Fibroblast of peridontal ligament (primary cell): ENCODE measurements around the gene TXNL4A.

ENCODE experiments used
- DNase-seq: peaks from one replicate; pipeline ENCODE4 v3.0.0-alpha.2; 2010; ENCODE audit errors: extremely low read depth

TXNL4A gene

DNA sequence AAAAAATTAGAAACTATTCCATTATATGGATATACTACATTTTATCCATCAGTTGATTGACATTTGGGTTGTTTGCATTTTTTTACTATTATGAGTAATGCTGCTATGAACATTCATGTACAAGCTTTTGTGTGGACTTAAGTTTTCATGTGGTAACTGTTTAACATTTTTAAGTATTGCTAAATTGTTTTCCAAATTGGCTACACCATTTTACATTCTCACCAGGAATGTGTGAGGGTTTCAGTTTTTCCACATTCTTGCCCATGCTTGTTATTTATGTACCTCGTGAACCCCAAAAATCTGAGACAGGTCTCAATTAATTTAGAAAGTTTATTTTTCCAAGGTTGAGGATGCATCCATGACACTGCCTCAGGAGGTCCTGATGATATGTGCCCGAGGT lies 3.1 kb upstream of the TXNL4A start:
- no peak for DNase-seq

DNA sequence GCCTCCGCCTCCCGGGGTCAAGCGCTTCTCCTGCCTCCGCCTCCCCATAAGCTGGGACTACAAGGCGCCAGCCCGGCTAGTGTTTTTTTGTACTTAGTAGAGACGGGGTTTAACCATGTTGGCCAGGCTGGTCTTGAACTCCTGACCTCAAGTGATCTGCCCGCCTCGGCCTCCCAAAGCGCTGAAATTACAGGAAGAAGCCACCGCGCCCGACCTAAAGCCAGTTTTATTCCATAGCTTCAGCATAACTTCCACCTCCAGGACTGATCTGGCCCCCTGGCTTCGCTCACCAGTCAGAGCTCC lies 783 bp upstream of the TXNL4A start:
- no peak for DNase-seq

DNA sequence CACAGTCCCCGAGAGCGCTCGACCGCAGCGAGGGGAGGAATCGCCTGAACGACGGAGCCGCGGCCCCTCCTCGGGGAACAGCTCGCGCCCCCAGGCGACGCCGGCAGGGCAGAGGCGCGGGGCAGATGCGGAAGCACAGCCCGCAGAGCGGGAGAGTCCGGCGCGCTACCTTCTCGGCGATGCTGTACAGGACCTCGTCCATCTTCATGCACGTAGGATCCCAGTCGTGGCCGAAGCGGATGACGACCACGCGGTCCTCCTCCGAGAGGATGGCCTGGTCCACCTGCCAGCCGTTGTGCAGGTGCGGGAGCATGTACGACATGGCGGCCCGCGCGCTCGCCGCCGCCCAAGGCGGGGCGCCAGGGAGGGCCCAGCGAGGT lies 302 bp downstream of the TXNL4A start:
- DNase-seq = peak; percentile 21

DNA sequence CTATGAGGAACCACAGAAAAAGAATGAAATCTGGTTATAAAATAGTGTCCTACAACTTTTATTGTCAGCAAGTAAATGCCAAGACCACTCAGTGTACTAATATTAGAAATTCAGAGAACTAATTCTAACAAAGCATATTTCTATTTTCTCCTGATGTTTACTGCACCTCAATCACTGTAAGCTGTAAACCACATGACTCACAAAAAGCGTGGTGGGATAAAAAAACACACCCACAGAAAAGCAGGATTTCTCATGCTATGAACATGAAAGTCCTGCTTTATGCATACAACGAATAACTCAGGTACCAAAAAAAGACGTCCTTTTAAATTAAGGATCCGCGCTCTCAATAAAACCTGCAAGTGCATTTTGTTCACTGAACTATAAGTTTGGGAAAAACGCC lies 797 bp downstream of the TXNL4A start:
- DNase-seq = peak; percentile 21

DNA sequence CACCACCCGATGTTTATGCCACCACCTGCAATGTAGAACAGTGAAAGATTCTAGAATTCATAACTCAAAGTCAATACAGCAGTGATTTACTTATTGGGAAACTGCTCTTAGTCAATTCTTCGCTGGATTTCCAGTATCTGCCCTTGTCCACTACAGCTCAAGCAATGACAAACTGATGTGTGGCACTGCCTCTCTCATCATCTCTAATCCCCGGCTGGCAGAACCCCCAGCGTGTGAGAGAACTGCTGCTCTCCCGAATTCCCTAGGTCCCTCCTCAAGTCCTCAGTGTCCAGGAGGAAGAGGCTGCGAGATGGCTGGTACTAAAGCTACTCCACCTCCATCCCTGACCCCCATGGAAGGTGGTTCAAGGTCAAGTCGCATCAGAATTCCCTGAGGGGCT lies 1.6 kb downstream of the TXNL4A start:
- peak; percentile 8 for DNase-seq

DNA sequence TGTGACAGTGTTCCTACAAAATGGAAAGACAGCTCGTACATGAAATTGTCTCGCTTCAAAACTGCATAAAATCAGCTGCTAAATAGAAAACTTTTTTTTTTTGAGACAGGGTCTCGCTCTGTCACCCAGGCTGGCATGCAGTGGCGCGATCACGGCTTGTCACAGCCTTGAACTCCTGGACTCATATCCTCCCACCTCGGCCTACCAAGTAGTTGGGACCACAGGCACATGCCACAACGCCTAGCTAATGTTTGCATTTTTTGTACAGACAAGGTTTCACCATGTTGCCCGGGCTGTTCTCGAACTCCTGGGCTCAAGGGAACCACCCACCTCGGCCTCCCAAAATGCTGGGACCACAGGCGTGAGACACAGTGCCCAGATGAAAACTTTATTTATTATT lies 3.2 kb downstream of the TXNL4A start:
- DNase-seq = no peak

DNA sequence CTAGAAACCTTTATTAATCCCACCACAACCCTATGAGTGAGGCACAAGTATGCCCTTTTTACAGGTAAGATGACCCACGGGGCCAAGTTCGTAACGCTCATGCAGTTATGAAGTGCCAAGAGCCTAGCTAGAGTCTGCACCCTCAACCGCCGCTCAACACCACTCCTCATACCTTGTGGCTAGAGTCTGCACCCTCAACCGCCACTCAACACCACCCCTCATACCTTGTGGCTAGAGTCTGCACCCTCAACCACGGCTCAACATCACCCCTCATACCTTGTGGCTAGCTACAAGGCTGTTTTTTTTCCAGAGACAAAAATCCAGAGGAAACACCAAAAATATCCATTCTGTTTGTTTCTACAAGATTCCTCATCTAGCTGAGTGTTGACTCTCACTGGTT lies 4.6 kb downstream of the TXNL4A start:
- no peak for DNase-seq

DNA sequence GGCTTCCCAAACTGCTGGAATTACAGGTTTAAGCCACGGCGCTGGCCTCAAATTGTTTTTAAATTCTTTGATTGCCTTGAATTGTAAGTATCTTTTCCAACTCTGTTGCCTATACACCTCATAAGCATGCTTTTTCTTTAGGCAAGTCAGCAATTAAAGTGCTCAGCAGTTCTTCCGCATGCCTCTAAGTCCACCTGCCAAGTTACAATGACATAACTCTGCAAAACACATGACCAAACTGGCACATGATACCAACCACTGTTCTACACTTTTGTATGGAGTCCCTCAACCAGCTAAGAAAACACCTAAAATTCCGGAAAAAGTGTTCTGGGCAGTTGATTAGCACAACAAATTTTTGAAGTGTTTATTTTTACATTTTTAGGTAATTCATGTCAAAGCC lies 5.1 kb downstream of the TXNL4A start:
- DNase-seq = no peak

DNA sequence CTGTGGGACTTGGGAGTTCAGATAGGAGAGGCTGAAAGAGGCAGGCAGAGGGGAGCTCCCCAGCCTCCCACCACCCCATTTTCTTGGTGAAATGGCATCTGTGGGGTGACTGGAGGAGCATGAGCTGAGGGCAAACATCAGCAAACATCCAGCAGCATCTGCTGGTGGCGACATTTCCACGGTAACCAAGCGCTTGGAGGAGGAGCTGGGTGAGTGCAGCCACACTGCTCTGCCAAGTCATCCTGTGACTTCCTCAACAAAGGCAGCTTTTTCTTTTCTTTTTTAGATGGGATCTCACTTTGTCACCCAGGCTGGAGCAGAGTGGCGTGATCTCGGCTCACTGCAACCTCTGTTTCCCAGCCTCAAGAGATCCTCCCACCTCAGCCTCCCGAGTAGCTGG lies 5.6 kb downstream of the TXNL4A start:
- peak; percentile 26 for DNase-seq

DNA sequence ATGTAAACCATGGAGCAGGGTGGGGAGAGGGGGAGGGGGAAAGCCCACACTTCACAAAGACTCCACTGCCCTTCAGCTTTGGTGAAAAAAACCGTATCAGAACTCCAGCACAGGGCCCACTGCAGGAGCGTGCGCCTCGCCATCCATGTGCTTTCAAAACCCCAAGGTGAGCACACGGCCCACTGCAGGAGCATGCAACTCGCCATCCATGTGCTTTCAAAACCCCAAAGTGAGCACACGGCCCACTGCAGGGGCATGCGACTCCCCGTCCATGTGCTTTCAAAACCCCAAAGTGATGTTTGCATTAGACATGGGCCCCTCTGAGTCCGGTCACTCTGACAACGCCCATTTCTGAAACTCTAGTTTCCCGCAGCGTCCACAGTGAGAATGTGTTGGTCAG lies 7.8 kb downstream of the TXNL4A start:
- DNase-seq = no peak

DNA sequence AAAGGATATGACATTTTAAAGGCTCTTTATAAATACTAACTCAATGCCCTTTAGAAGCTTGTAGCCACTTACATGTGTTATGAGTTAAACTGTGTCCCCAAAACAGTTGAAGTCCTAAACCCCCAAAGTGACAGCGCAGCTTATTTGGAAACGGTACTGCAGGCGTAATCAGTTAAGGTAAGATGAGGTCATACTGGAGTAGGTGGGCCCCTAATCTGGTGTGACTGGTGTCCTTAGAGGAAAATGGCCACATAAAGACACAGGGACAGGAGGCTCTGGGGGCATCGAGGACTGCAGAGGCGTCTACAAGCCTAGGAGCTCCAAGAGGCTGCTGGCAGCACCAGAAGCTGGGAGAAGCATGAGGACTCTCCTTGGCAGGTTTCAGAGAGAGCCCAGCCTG lies 8.5 kb downstream of the TXNL4A start:
- no peak for DNase-seq

DNA sequence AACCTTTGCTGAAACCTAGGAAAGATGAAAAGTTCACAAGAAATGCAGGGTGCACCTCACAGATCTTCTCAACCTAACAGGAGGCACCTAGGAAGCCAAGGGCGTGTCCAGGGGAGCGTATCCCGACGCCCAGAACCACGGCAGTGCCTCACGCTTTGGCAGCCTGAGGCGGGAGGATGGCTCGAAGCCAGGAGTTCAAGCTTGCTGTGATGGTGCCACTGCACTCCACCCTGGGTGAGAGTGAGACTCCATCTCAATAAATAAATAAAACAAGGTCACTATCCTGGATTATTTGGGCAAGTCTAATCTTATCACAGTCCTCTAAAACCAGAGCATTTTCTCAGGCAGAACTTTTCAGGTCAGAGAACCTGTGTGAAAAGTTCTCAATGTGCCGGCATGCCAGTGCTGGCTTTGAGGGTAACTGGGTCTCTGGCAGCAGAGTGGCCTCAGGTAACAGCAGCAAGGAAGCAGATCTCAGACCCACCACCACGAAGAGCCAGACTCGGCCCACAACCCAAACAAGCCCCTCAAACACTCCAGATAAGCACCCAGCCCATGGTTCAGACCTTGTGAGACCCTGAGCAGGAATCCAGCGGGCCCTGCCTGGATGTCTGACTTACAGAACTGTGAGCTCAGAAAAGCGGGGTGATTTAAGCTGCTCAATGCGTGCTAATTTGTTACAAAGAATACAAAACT lies 12.2 kb downstream of the TXNL4A start:
- DNase-seq = no peak

DNA sequence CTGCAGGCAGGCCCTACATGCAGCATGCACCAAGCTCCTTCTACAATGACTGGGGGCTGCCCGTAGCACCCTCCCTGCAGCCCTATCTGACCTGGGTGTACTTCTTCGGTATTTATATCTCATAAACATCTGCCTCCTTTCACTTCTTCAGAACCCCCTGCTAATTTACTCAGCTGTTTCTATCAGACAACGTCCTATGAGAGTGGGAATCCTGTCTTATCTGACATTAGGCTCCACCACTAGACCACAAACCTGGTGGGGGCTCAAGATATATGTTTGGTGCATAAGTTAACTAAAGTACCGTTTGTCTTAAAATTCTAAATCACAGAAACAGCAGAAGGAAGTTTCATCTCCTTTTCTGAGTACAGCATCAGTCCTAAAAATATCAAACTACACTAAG lies 13.3 kb downstream of the TXNL4A start:
- no peak for DNase-seq

DNA sequence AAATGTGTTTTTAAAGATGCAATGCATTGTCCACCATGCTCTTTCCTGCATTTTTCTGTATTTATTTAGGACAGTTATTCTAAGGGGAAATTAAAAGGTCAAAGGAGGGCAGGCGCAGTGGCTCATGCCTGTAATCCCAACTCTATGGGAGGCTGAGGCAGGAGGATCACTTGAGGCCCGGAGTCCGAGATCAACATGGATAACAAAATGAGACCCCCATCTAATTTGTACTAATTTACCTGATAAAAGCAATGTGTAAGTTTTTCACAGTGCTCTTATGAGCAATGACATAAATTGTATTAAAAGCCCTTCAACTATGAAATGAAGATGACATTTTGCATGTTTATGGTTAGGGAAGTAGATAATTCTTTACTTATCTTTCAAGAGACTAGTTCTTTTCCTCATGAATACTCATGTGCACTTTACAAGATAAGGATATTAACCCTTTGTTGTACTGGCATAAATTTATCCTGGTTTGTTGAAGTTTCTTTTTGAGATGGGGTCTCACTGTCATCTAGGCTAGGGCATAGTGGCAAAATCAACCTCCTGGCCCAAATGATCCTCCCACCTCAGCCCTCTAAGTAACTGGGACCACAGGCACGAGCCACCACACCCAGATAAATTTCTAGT lies 14.2 kb downstream of the TXNL4A start:
- no peak for DNase-seq

DNA sequence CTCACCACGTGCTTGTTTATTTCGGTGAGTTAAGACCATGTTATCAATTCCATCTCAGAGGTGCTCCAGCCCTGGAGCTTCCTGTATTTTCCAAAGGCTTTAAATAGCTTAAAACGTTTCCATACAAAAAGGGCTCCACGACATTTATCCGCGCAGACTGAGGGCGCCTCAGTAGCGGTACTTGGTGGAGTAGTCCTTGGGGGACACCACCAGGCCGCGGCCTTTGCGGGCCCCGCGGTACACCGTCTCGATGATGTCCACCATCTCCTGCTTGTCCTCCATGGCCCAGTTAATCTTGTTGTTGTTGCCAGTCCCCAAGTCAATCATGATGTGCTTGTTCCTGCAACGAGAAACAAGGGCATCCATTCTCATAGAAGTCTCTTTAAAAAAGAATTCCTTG lies 14.8 kb downstream of the TXNL4A start:
- DNase-seq = no peak

DNA sequence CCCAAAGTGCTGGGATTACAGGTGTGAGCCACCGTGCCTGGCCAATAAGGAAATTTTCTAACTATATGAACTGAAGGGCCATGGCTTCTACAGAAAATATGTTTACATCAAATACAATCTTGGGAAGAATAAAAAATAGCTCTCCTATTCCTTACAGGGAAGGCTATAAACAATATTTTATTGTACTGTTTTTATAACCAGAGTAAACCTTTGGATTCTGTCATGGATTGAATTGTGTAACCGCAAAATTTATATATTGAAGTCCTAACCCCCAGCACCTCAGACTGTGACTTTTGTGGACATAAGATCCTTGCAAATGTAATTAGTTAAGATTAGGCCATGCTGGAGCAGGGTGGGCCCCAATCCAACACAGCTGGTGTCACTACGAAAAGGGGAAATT lies 15.6 kb downstream of the TXNL4A start:
- no peak for DNase-seq

DNA sequence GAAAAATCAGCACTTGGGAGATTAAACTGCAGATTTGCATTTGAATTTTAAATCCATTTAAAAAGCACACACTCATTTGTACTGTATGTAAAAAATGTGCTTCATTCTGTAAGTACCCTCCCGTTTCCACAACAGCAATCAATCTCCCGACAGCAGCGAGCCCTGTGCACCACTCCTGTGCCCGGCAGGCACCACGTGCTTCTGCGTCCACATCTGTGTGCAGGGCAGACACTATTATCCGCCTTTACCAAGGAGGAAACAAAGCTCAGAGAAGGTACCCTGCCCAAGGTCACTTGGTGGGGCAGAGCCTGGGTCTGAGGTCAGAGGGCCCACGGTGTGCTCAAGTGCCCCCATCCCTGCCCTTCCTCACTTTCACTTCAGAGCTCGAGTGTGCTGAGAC lies 16.4 kb downstream of the TXNL4A start:
- no peak for DNase-seq

DNA sequence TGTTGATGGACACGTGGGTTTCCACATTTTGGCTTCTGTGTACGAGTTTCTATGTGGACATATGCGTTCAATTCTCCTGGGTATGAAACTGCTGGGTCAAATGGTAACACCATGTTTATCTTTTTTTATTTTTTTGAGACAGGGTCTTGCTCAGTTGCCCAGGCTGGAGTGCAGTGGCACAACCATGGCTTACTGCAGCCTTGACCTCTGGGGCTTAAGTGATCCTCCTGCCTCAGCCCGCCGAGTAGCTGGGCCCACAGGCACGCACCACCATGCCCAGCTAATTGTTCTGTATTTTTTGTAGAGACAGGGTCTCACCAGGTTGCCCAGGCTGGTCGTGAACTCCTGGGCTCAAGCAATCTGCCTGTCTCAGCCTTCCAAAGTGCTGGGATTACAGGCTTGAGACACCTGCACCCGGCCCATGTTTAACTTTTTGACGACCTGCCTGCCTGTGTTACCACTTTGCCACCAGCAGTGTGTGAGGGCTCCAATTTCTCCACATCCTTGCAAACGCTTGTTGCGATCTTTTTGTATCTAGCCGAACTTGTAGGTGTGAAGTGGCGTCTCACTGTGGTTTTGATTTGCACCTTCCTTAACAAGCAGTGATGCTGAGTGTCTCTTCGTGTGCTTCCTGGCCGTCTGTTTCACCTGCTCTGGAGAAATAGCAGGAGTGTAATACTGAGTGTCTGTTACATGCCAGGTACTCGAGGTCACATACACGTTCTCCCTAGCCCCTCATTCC lies 17.0 kb downstream of the TXNL4A start:
- DNase-seq = no peak

DNA sequence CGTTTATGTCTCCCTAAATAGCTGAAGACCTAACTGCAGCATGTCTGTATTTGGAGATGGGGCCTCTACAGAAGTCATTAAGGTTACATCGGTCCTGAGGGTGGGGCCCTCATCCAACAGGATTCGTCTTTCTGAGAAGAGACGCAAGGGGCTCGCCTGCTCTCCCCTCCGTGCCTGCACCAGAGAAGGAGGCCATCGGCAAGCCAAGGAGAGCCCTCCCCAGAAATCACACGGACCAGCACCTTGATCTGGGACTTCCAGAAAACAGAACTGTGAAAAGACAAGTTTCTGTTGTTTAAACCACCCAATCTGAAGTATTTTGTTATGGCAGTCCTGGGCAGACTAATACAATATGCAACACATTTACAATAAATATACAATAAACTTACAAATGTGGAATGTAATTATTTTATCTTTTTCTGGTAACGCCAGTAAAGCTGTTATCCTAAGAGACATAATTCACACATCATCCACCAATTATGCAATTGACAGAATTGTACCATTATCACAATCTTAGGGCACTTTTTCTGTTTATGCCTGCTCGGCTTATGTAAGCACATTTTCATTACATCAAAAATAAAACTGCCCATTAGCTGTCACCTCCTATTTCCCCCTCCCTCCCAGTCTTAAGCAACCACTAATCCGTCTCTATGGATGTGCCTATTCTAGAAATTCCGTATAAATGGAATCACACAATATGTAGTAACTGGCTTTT lies 17.8 kb downstream of the TXNL4A start:
- no peak for DNase-seq

DNA sequence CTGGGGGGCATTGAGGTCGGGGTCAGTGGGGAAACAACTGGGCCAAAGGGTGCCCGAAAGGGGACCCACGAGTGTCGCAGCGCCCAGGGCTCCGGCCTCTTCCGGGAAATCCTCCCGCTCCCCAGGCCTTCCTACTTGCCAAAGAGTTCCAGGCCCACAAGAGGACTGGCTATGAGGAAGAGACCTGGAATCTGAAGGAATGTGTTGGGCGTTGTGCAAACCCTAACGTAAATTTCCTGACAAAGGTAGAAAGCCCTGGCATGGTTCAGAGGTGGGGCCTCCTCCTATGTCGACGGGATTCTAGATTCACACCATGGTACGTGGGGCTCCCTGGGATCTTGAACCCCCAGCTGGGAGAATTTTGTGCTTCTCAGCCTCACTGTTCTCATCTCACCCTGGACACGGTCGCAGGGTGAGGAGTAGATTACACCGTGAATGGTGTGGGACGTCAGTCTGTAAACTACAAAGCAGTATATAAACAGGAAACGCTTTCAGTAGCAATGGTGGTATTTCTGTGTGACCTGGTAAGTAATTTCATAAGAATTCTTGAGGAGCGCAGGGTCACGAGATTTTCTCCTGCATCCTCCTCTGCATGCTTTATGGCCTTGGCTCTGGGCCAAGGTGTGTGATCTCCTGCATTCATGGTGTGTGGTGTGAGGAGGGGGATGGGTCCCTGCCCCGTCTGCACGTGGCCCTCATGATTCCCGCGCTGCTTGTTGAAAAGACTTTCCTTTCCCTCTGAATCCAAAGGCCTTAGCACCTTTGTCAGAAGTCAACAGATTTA lies 23.1 kb downstream of the TXNL4A start:
- DNase-seq = peak; percentile 55

DNA sequence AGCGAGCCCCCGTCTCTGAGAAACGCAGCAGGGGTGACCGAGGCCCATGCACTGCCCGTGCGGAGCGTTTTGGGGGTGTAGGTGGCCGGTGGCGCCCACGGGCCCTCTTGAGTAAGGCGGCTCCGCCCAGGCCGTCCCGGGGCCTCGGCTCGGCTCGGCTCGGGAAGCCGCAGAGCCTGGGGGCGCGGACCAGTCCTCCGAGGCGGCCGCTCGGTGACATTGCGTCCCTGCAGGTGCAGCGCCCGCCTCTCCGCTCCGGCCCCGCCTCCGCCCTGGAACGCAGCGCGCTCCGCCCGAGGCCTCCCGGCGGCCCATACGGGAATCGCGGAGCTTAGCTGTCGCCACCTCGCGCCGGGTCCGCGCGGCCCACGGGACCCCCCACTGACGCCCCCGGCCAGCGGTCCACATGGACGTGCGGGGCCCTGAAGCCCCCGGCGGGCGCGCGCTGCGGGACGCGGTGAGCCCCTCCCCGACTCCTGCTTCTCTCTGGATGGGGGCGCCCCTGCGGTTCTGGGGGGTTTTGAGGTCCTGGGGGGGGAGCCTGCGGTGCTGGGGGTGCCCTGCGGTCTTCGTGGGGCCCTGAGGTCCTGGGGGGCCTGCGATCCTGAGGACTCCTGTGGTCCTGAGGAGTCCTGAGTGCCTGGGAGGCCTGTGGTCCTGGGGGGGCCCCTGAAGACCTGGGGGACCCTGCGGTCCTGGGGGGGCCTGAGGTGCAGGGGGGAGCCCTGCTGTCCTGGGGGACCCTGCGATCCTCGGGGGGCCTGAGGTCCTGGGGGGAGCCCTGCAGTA lies 23.8 kb downstream of the TXNL4A start, which contains the start of gene HSBP1L1:
TSS of gene HSBP1L1 (plus strand) at position 314 of the 789 bp plus-strand sequence. CDS start at position 407, 93 bp downstream.
- no peak for DNase-seq
